Esophagus muscularis mucosa (tissue), 4 donors: ENCODE data around the gene CYP2D6. TPM values are rescaled to one million over a fixed set of nuclear protein-coding genes. Genes with fewer than 3 reads are reported as not detected.
"Not testable (repeated sequence)": the region's sequence is repeated elsewhere in the genome, so short reads cannot be mapped to it uniquely, and the experiment has no call there.

Source experiments
- DNase-seq: peaks from one replicate; pipeline ENCODE4 v3.0.0-alpha.2; 2017; ENCODE audit errors: extremely low spot score
- H3K27ac ChIP-seq, 4 donors: fragments of 200-600 bp; sonication (generic); replicated peaks in 1 of 4; 1 replicate in 3 of 4; 2 replicates in 1 of 4; pipeline ENCODE4 v1.5.1; 2016 to 2019; ENCODE audit warnings: mild to moderate bottlenecking in 1 of 4
- H3K27me3 ChIP-seq, 4 donors: fragments of 200-600 bp; sonication (generic); one replicate each; pipeline versions ENCODE4 v1.5.1 to v1.6.0; 2016 to 2019
- H3K36me3 ChIP-seq, 4 donors: fragments of 200-600 bp; sonication (generic); one replicate each; pipeline ENCODE4 v1.5.1; 2016 to 2019
- H3K4me1 ChIP-seq, 4 donors: fragments of 200-600 bp; sonication (generic); one replicate each; pipeline ENCODE4 v1.5.1; 2016 to 2019
- H3K4me3 ChIP-seq, 4 donors: fragments of 200-600 bp; sonication (generic); 1 replicate in 2 of 4; 2 replicates in 2 of 4; pipeline ENCODE4 v1.5.1; 2016 to 2019; ENCODE audit warnings: mild to moderate bottlenecking in 4 of 4, moderate library complexity in 1 of 4
- H3K9me3 ChIP-seq, 4 donors: fragments of 200-600 bp; sonication (generic); 1 replicate in 3 of 4; 2 replicates in 1 of 4; pipeline ENCODE4 v1.5.1; 2016 to 2019
- EP300 ChIP-seq: sonication (generic); formaldehyde crosslinking; IDR thresholded peaks from one replicate; pipeline ENCODE4 v1.6.1; 2017; ENCODE audit warnings: antibody characterized with exemption
- POLR2A ChIP-seq: fragments of 450-650 bp; IDR thresholded peaks from one replicate; pipeline ENCODE4 v1.6.1; 2017; ENCODE audit warnings: antibody characterized with exemption, moderate library complexity, mild to moderate bottlenecking, low read depth
- POLR2AphosphoS5 ChIP-seq, 2 donors: sonication (generic); formaldehyde crosslinking; IDR thresholded peaks; one replicate each; pipeline ENCODE4 v1.6.1; 2017; ENCODE audit warnings: antibody characterized with exemption in 2 of 2
- WGBS: methylation state at CpG from one replicate; pipeline ENCODE4 v1.1.5; 2018; 5-methylcytosine and 5-hydroxymethylcytosine counted together
- intact Hi-C: fragments of 100-400 bp; cut with DNase I; formaldehyde crosslinking; loops from one replicate; pipeline ENCODE4 v1.15.1; 2023
- total RNA-seq, 4 donors: library from RNA; depleted of rRNA; stranded (reverse); fragments of >200 nt; gene quantifications; one replicate each; pipeline versions ENCODE4 v1.1.0 to v1.2.1, GENCODE V29; 2016
- TF ChIP-seq, protein P1 (sequence below), 3 experiments: fragments of 200-600 bp in 2 of 3; fragments of 450-650 bp in 1 of 3; sonication (generic) in 2 of 3; IDR thresholded peaks; one replicate each; pipeline ENCODE4 v1.5.1; 2017 to 2019; ENCODE audit warnings: antibody characterized with exemption in 3 of 3, mild to moderate bottlenecking in 2 of 3, moderate library complexity in 1 of 3

Gene CYP2D6
- total RNA-seq, 4 donors from 2014 or later = 0.42 to 0.52 TPM; not detected in 2

DNA sequence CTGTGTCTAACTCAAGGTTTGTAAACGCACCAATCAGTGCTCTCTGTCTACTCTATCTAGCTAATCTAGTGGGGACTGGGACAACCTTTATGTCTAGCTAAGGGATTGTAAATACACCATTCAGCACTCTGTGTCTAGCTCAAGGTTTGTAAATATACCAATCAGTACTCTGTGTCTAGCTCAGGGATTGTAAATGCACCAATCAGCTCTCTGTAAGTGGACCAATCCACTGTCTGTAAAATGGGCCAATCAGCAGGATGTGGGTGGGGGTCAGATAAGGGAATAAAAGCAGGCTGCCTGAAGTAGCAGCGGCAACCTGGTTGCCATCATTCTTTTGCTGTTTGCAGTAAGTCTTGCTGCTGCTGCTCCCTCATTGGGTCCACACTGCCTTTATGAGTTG is 8.4 kb upstream of the CYP2D6 start:
- TF ChIP-seq EP300 (no peak), POLR2A (no peak), POLR2AphosphoS5 (IDR thresholded peaks at IDR 0.05) (no peak)
- TF ChIP-seq, protein P1, sequence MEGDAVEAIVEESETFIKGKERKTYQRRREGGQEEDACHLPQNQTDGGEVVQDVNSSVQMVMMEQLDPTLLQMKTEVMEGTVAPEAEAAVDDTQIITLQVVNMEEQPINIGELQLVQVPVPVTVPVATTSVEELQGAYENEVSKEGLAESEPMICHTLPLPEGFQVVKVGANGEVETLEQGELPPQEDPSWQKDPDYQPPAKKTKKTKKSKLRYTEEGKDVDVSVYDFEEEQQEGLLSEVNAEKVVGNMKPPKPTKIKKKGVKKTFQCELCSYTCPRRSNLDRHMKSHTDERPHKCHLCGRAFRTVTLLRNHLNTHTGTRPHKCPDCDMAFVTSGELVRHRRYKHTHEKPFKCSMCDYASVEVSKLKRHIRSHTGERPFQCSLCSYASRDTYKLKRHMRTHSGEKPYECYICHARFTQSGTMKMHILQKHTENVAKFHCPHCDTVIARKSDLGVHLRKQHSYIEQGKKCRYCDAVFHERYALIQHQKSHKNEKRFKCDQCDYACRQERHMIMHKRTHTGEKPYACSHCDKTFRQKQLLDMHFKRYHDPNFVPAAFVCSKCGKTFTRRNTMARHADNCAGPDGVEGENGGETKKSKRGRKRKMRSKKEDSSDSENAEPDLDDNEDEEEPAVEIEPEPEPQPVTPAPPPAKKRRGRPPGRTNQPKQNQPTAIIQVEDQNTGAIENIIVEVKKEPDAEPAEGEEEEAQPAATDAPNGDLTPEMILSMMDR (IDR thresholded peaks at IDR 0.05) = no peak
- 94% methylated on average over 2 of the region's 2 CpGs for WGBS

DNA sequence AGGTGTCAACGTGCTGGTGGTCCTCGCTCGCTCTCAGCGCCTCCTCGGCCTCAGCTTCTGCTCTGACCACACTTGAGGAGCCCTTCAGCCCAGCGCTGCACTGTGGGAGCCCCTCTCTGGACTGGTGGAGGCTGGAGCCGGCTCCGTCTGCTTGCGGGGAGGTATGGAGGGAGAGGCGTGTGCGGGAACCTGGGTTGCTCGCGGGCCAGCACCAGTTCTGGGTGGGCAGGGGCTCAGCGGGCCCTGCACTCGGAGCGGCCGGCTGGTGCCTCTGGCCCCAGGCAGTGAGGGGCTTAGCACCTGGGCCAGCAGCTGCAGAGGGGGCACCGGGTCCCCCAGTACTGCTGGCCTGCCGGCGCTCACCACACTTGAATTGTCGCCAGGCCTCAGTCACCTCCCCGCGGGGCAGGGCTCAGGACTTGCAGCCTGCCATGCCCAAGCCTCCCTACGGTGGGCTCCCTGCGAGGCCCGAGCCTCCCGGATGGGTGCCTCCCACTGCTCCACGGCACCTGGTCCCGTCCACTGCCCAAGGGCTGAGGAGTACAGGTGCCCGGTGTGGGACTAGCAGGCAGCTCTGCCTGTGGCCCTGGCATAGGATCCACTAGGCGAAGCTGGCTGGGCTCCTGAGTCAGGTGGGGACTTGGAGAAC is 7.6 kb upstream of the CYP2D6 start:
- TF ChIP-seq POLR2AphosphoS5 (IDR thresholded peaks at IDR 0.05) (no peak), POLR2A (no peak), EP300 (no peak)
- TF ChIP-seq, protein P1 (IDR thresholded peaks at IDR 0.05) = no peak
- no peak overlapping the region for H3K4me3 ChIP-seq
- WGBS = 100% methylated on average over 6 of the region's 31 CpGs
- peaks cover 0 to 14% (median 0%) of the 10 kb centered on the region in 4 donors for H3K27me3 ChIP-seq
- DNase-seq = no peak
- intact Hi-C loops = no loop called here
- H3K4me1 ChIP-seq = no peaks in the 10 kb centered on the region
- H3K9me3 ChIP-seq = no peaks in the 10 kb centered on the region
- H3K27ac ChIP-seq = no peak overlapping the region
- peaks cover 0 to 7% (median 3%) of the 10 kb centered on the region in 4 donors for H3K36me3 ChIP-seq

More for the DNA sequence above, 8.4 kb upstream of the CYP2D6 start:
- Histone ChIP-seq H3K36me3 (peaks cover 0 to 7% (median 3%) of the 10 kb centered on the region in 4 donors), H3K27me3 (peaks cover 0 to 8% (median 0%) of the 10 kb centered on the region in 4 donors), H3K4me1 (no peaks in the 10 kb centered on the region), H3K9me3 (no peaks in the 10 kb centered on the region), H3K27ac (no peak overlapping the region), H3K4me3 (no peak overlapping the region)
- intact Hi-C loops = no loop called here
- DNase-seq = no peak

DNA sequence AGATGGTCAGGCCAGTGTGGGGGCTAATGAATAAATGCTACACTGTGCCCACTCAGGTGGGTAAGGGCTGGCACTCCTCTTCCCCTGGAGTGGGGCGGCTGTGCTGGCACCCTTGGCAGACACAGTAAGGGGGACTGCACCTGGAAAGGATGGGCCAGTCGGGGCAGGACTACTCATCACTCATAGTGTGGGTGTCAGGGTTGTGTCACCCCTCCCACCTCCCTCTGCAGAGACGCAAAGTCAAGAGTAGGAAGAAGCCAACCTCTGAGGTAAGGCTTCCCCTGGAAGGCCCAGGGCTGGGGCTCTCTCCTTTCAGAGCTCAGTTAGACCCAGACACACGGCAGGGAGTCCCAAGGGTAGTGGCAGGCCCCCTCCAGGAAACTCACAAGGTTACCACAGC is 5.1 kb upstream of the CYP2D6 start:
- H3K27me3 ChIP-seq = peaks cover 0 to 14% (median 0%) of the 10 kb centered on the region in 4 donors
- H3K4me1 ChIP-seq, H3K4me3 ChIP-seq, DNase-seq, H3K9me3 ChIP-seq, H3K36me3 ChIP-seq, H3K27ac ChIP-seq, intact Hi-C loops: not testable (repeated sequence)
- whole genome bisulfite sequencing = no CpG with 5 or more reads among the region's 4 CpGs

DNA sequence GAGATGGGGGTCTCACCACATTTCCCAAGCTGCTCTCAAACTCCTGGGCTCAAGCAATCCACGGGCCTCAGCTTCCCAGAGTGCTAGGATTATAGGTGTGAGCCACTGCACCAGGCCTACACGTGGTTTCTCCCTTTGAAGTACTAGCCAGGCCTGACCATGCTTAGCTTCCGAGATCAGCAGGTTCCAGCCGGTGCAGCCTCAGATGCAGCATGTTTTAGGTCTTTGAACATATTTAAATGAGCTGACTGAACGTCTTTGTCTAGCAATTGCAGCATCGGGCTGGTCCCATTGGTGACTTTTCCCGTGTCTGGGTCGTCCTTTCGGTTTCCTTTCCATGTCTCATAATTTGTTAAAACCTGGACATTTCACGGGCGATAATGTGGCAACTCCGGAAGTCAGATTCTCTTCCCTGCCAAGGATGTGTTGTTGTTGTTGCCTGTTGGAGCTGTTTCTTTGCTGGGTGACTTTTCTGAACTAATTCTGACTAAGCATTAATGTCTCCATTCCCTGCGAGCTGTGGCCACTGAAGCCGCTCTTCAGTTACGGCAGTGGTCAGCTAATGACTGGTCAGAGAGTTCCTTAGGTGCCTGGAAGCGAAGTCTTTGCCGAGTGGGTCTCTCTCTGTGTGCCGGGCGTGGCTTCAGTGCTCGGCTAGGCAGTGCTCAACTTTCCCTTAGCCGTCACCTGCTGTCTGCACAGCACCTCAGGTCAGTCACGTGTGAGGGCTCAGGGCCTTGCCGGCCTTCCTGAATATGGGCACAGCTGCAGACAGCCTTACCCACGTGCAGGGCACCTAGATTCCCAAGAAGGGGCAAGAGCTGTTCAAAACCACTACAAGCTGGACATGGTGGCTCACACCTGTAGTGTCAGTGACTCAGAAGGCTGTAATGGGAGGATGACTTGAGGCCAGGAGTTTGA is 3.8 kb upstream of the CYP2D6 start:
- no peaks in the 10 kb centered on the region for H3K9me3 ChIP-seq
- no peak overlapping the region for H3K27ac ChIP-seq
- TF ChIP-seq POLR2AphosphoS5 (IDR thresholded peaks at IDR 0.05) (no peak), EP300 (no peak), POLR2A (no peak)
- TF ChIP-seq, protein P1 (IDR thresholded peaks at IDR 0.05) = no peak
- DNase-seq = no peak
- H3K36me3 ChIP-seq = peaks cover 0 to 6% (median 2%) of the 10 kb centered on the region in 4 donors
- 73% methylated on average over 19 of the region's 24 CpGs for WGBS
- intact Hi-C loops = no loop called here
- H3K27me3 ChIP-seq = peaks cover 0 to 14% (median 0%) of the 10 kb centered on the region in 4 donors
- no peak overlapping the region for H3K4me3 ChIP-seq
- H3K4me1 ChIP-seq = no peaks in the 10 kb centered on the region

DNA sequence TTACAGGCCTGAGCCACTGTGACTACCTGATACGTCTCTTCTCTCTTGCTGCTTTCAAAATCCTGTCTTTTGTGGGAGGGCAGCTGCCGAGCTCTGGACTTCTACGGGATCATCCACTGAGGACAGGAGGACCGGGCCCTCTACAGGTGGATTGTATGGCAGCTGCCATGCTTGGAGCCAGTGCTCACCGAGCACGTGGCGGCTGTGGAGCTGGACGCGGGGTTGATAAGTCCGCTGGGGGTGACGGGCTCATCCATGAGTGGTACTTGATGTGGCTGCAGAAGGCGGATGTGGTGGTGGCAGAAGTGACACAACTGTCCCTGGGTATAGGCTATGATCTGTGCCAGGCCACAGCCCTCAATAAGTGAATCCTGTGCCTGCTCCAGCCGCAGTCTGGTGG is 1.8 kb upstream of the CYP2D6 start:
- H3K4me3 ChIP-seq = no peak overlapping the region
- no peaks in the 10 kb centered on the region for H3K9me3 ChIP-seq
- 82% methylated on average over 13 of the region's 13 CpGs for WGBS
- H3K4me1 ChIP-seq = no peaks in the 10 kb centered on the region
- H3K27ac ChIP-seq = no peak overlapping the region
- TF ChIP-seq, protein P1 (IDR thresholded peaks at IDR 0.05) = no peak
- no peak for TF ChIP-seq EP300
- no peak for TF ChIP-seq POLR2A
- no peak for TF ChIP-seq POLR2AphosphoS5 (IDR thresholded peaks at IDR 0.05)
- DNase-seq = no peak
- H3K27me3 ChIP-seq = peaks cover 0 to 8% (median 0%) of the 10 kb centered on the region in 4 donors
- intact Hi-C loops = no loop called here
- H3K36me3 ChIP-seq = no peaks in the 10 kb centered on the region
